Prostate gland (tissue), 2 donors: Measurements from ENCODE around the gene OR2H1.

Experiments used
- POLR2A ChIP-seq: fragments of 450-650 bp; IDR thresholded peaks from one replicate; pipeline ENCODE4 v1.6.1; 2016; ENCODE audit warnings: antibody characterized with exemption, mild to moderate bottlenecking
- POLR2AphosphoS5 ChIP-seq: sonication (generic); formaldehyde crosslinking; IDR thresholded peaks from one replicate; pipeline ENCODE4 v1.6.1; 2017; ENCODE audit warnings: antibody characterized with exemption
- TF ChIP-seq, protein P1 (sequence below), 4 experiments: fragments of 200-600 bp in 2 of 4; fragments of 450-650 bp in 2 of 4; sonication (generic) in 2 of 4; IDR thresholded peaks; 1 replicate in 3 of 4; 2 replicates in 1 of 4; pipeline ENCODE4 v1.5.1; 2016 to 2019; ENCODE audit warnings: antibody characterized with exemption in 4 of 4, mild to moderate bottlenecking in 2 of 4, moderate library complexity in 2 of 4

DNA sequence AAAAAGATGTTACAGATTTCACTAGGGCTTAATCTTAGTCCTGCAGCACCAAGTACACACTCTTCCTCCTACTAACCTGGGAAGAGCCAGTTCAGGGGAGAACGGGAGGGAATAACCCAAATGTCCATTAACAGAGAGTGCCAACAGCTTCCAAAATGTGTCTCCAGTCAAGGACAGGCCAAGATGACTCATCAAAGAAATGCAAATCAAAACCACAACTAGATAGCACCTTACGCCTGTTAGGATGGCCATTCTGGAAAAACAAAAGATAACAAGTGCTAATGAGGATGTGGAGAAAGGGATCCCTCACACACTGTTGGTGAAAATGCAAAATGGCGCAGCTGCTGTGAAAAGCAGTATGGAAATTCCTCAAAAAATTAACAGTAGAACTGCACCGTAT is 34.6 kb downstream of the OR2H1 start:
- TF ChIP-seq POLR2A: no peak
- TF ChIP-seq, protein P1, sequence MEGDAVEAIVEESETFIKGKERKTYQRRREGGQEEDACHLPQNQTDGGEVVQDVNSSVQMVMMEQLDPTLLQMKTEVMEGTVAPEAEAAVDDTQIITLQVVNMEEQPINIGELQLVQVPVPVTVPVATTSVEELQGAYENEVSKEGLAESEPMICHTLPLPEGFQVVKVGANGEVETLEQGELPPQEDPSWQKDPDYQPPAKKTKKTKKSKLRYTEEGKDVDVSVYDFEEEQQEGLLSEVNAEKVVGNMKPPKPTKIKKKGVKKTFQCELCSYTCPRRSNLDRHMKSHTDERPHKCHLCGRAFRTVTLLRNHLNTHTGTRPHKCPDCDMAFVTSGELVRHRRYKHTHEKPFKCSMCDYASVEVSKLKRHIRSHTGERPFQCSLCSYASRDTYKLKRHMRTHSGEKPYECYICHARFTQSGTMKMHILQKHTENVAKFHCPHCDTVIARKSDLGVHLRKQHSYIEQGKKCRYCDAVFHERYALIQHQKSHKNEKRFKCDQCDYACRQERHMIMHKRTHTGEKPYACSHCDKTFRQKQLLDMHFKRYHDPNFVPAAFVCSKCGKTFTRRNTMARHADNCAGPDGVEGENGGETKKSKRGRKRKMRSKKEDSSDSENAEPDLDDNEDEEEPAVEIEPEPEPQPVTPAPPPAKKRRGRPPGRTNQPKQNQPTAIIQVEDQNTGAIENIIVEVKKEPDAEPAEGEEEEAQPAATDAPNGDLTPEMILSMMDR (IDR thresholded peaks at IDR 0.05): no peak
- no peak for TF ChIP-seq POLR2AphosphoS5
